HCT116 (cell line): ENCODE data around the gene WNK2. TPM values are rescaled to one million over a fixed set of nuclear protein-coding genes. Genes with fewer than 3 reads are reported as not detected.

Source experiments
- ATAC-seq: fragments of 200-7000 bp; cut with Tn5 transposase; 2 replicates; pipeline ENCODE4 v1.9.1; 2020; ENCODE audit warnings: mild to moderate bottlenecking, moderate library complexity
- BruUV-seq: library from RNA; stranded (reverse); fragments of 400-500 nt; replicated peaks from 2 replicates; lab custom pipeline; 2021; lab: Mats Ljungman, UMichigan
- CTCF ChIA-PET: fragments of 300-600 bp; sonication (Branson Sonifier 250); formaldehyde crosslinking; loops from one replicate; lab custom pipeline; 2021; ENCODE audit warnings: antibody characterized with exemption; lab: Charles Lee
- POLR2A ChIA-PET: fragments of 300-600, 350-600 bp; sonication (Branson Sonifier 250); formaldehyde crosslinking; loops from one replicate; lab custom pipeline; 2021; ENCODE audit warnings: antibody characterized with exemption; lab: Charles Lee
- RAD21 ChIA-PET, 2 experiments: fragments of 300-600 bp; sonication (Branson Sonifier 250); formaldehyde crosslinking; loops; one replicate each; lab custom pipeline; 2023; ENCODE audit warnings: low total read pairs in 2 of 2; ENCODE audit not compliant: uncharacterized antibody in 2 of 2, unreplicated experiment in 2 of 2, low non-redundant PET in 1 of 2; lab: Charles Lee
- DNase-seq: peaks from one replicate; pipeline ENCODE4 v3.0.0-alpha.2; 2010; ENCODE audit warnings: low read depth, low spot score
- H2AFZ ChIP-seq: fragments of 200-600 bp; shearing (Covaris generic), sonication (generic); 2 replicates; pipeline ENCODE4 v1.6.1; 2017; ENCODE audit warnings: low read depth, mixed run types, mixed read lengths, antibody characterized with exemption, low read length; ENCODE audit not compliant: poor library complexity, severe bottlenecking
- H3K27ac ChIP-seq: 2 replicates; pipeline ENCODE4 v1.5.1; 2012; ENCODE audit warnings: low read depth, low read length
- H3K27me3 ChIP-seq: fragments of 200-600 bp; sonication (generic); 2 replicates; pipeline ENCODE4 v1.6.1; 2016; ENCODE audit warnings: mixed run types, low read length, mixed read lengths; ENCODE audit not compliant: insufficient read depth
- H3K36me3 ChIP-seq, 2 experiments: fragments of 200-500 bp in 1 of 2; fragments of 200-600 bp in 1 of 2; sonication (Bioruptor generic) in 1 of 2; sonication (generic) in 1 of 2; 2 replicates each; pipeline versions ENCODE4 v1.5.1 to v1.6.1; 2014 to 2016; ENCODE audit warnings: low read length in 2 of 2, inconsistent platforms in 1 of 2, mixed read lengths in 1 of 2, mixed run types in 1 of 2; ENCODE audit not compliant: insufficient read depth in 2 of 2, control insufficient read depth in 1 of 2
- H3K4me1 ChIP-seq, 2 experiments: fragments of 200-600 bp in 1 of 2; sonication (generic) in 1 of 2; 2 replicates each; pipeline versions ENCODE4 v1.5.1 to v1.6.1; 2012 to 2017; ENCODE audit warnings: low read length in 2 of 2, inconsistent platforms in 1 of 2, mild to moderate bottlenecking in 1 of 2, mixed read lengths in 1 of 2, mixed run types in 1 of 2, moderate library complexity in 1 of 2; ENCODE audit not compliant: insufficient read depth in 2 of 2, control insufficient read depth in 1 of 2
- H3K4me2 ChIP-seq: fragments of 200-600 bp; sonication (generic); 2 replicates; pipeline ENCODE4 v1.6.1; 2017; ENCODE audit warnings: mixed run types, low read length, mixed read lengths
- H3K4me3 ChIP-seq, 2 experiments: fragments of 200-600 bp in 1 of 2; sonication (generic) in 1 of 2; replicated peaks in 1 of 2; 2 replicates each; pipeline ENCODE4 v1.5.1; 2011 to 2016; ENCODE audit warnings: low read length in 2 of 2, control low read depth in 1 of 2, low read depth in 1 of 2, mild to moderate bottlenecking in 1 of 2, mixed read lengths in 1 of 2, mixed run types in 1 of 2
- H3K79me2 ChIP-seq: fragments of 200-600 bp; sonication (generic); 2 replicates; pipeline ENCODE4 v1.6.1; 2017; ENCODE audit warnings: mild to moderate bottlenecking, mixed run types, low read length, moderate library complexity, mixed read lengths; ENCODE audit not compliant: insufficient read depth
- H3K9ac ChIP-seq: fragments of 200-600 bp; sonication (generic); 2 replicates; pipeline ENCODE4 v1.6.1; 2016; ENCODE audit warnings: low read length, mixed read lengths
- H3K9me2 ChIP-seq: fragments of 200-600 bp; sonication (generic), shearing (Covaris generic); 2 replicates; pipeline ENCODE4 v1.6.1; 2017; ENCODE audit warnings: mixed run types, mild to moderate bottlenecking, moderate library complexity; ENCODE audit not compliant: insufficient read depth
- H3K9me3 ChIP-seq, 2 experiments: fragments of 200-500 bp in 1 of 2; fragments of 200-600 bp in 1 of 2; sonication (Bioruptor generic) in 1 of 2; sonication (generic) in 1 of 2; 2 replicates each; pipeline ENCODE4 v1.6.1; 2014 to 2017; ENCODE audit warnings: low read length in 2 of 2, mixed read lengths in 2 of 2, inconsistent platforms in 1 of 2, low read depth in 1 of 2, mild to moderate bottlenecking in 1 of 2, mixed run types in 1 of 2, moderate library complexity in 1 of 2; ENCODE audit not compliant: control insufficient read depth in 1 of 2, insufficient read depth in 1 of 2
- H4K20me1 ChIP-seq: fragments of 200-600 bp; sonication (generic), shearing (Covaris generic); 2 replicates; pipeline ENCODE4 v1.6.1; 2017; ENCODE audit warnings: mixed run types, mild to moderate bottlenecking, moderate library complexity; ENCODE audit not compliant: insufficient read depth
- CEBPB ChIP-seq: IDR thresholded peaks from 2 replicates; pipeline ENCODE4 v1.6.1; 2012; ENCODE audit warnings: low read depth
- FOSL1 ChIP-seq: IDR thresholded peaks from 2 replicates; pipeline ENCODE4 v1.6.1; 2012; ENCODE audit warnings: low read depth
- JUND ChIP-seq: IDR thresholded peaks from 2 replicates; pipeline ENCODE4 v1.6.1; 2012
- MAX ChIP-seq: IDR thresholded peaks from 2 replicates; pipeline ENCODE4 v1.6.1; 2012
- POLR2AphosphoS5 ChIP-seq: IDR thresholded peaks from 2 replicates; pipeline ENCODE4 v1.6.1; 2011; ENCODE audit warnings: mild to moderate bottlenecking, low read depth, low read length, moderate library complexity
- SIN3A ChIP-seq: IDR thresholded peaks from 2 replicates; pipeline ENCODE4 v1.6.1; 2012; ENCODE audit warnings: low read depth
- SRF ChIP-seq: IDR thresholded peaks from 2 replicates; pipeline ENCODE4 v1.6.1; 2012; ENCODE audit warnings: low read depth
- ZBTB33 ChIP-seq: IDR thresholded peaks from 2 replicates; pipeline ENCODE4 v1.6.1; 2011; ENCODE audit warnings: mild to moderate bottlenecking, low read length, moderate library complexity; ENCODE audit not compliant: insufficient replicate concordance; ENCODE audit errors: extremely low read depth
- intact Hi-C: fragments of 100-400 bp; cut with micrococcal nuclease; formaldehyde crosslinking; loops from 2 replicates; pipeline ENCODE4 v1.10.0; 2022
- total RNA-seq: library from RNA; stranded (reverse); gene quantifications from one replicate; pipeline ENCODE4 v1.2.1, GENCODE V29; 2021; ENCODE audit not compliant: unreplicated experiment

Gene WNK2
- total RNA-seq, 1 experiment from 2014 or later = 24.4 TPM

- ChIA-PET CTCF (no interaction called here), RAD21 (no interaction called here), POLR2A (no interaction called here)
- H4K20me1 ChIP-seq = no peaks in the 10 kb centered on the region
- no peaks in the 10 kb centered on the region for H3K9me3 ChIP-seq
- no peak overlapping the region for H2AFZ ChIP-seq
- H3K79me2 ChIP-seq = no peaks in the 10 kb centered on the region
- ATAC-seq (no peak), DNase-seq (no peak)
- H3K4me1 ChIP-seq = no peaks in the 10 kb centered on the region
- no peak for TF ChIP-seq ZBTB33
- TF ChIP-seq JUND = no peak
- no peak for TF ChIP-seq POLR2AphosphoS5
- no peak for TF ChIP-seq SRF
- TF ChIP-seq MAX = no peak
- TF ChIP-seq SIN3A = no peak
- no peak for TF ChIP-seq CEBPB
- no peak for TF ChIP-seq FOSL1
- H3K27ac ChIP-seq = no peak overlapping the region
- no peaks in the 10 kb centered on the region for H3K27me3 ChIP-seq
- no peak overlapping the region for H3K4me3 ChIP-seq
- no TSS peak for BruUV-seq
- H3K36me3 ChIP-seq = no peaks in the 10 kb centered on the region; a peak in 1 of 4 replicates
- intact Hi-C loops = no loop called here
- no peak overlapping the region for H3K4me2 ChIP-seq
- H3K9ac ChIP-seq = no peak overlapping the region
- no peaks in the 10 kb centered on the region for H3K9me2 ChIP-seq
Measured at GRCh38 chr9:93262537-93263310, 78.8 kb downstream of the WNK2 start.
